Measurements from ENCODE around the gene BEGAIN.
A peak's percentile ranks its signal among the peaks of the same experiment; 100 is the strongest.

BEGAIN gene

DNA sequence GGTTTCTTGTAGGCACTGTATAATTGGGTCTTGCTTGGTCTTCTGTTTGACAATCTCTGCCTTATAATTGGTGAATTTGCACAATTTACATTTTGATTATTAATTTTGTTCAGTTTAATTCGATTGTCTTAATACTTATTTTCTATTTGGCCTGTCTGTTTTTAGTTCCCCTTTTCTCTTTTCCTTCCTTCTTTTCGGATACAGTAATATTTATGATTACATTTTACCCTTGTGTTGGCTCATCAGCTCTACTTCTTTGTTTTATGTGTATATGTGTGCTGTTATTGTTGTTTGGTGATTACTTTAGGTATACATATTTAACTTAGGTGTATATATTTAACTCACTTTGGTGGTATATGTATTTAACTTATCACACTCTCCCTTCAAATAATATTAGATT is 12.8 kb upstream of the BEGAIN start:
- DNase-seq: no peak

DNA sequence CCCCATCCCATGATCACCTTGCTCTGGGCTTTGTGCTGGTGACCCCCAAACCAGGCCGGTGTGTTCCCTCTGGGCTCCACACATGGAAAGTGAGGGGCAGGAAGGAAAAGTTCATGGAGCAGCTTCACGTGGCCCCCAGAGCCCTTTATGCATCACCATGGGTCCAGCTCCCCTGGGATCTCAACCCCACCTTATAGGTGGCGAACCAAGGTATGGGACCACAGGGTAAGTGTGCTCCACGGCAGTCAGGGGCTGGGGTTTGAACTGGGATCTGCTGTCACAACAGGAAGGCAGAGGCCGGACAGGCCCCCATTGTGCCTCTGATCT is 7.4 kb upstream of the BEGAIN start:
- no peak for DNase-seq

DNA sequence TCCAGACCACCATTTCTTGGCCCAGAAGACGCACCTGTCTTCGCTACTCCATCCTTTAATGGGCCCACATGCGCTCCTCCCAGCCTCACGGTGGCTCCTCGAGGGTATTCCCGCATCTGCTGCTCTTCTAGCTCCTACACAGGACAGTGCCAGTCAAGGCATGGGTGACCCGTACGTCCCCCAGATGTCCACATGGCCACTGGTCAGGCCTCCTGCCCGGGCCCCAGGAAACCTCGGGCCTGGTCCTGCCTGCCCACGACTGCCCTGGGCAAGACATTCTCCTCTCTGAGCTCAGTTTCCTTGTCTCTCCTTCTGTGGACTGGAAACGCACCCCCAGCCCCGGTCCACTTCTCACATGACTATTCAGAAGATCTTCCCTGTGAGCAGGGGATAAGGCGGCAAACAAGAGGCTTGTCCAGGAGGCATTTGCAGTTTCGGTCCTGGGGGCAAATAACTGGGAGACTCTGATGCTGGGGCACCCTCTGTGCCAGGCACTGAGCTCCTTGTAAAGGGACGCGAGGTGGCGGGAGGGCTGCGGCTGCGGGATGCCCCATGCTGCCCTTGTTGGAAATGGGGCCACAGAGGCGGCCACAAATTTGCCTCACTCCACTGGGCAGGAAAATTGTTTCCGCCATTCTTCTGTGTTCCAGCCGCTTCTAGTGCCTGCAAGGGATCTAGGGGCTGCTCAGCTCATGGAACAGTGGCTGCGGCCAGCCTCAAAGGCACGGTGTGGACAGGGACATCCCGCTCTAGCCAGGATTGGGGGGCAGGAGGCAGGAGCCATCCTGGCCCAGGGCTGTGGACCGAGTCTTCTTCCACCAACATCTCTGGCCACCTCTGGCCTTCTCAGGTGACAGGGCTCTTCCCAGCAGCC is 6.8 kb upstream of the BEGAIN start:
- DNase-seq: no peak

- DNase-seq: no peak
These were observed 5.8 kb upstream of the BEGAIN start for GRCh38 chr14:100592972-100593371.

DNA sequence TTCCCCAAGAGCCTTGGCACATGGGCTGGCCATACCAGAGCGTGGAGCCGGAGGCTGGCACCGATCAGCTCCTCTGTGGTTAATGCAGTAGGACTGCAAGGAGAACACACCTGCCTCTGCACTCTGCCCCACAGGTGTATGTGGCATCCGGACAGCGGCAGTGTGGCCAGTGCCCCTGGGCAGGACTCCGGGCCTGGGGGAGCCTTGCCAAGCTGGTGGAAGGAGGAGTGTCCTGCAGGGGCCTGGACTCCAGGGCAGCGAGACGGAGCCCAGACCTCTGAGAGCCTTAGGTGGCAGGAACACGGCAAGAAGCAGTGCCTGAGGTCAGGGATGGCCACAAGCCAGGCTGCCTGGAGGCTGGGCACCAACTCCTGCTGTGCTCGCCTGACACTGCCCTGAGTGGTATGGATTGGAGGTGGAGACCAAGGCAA is 5.3 kb upstream of the BEGAIN start:
- DNase-seq: no peak

DNA sequence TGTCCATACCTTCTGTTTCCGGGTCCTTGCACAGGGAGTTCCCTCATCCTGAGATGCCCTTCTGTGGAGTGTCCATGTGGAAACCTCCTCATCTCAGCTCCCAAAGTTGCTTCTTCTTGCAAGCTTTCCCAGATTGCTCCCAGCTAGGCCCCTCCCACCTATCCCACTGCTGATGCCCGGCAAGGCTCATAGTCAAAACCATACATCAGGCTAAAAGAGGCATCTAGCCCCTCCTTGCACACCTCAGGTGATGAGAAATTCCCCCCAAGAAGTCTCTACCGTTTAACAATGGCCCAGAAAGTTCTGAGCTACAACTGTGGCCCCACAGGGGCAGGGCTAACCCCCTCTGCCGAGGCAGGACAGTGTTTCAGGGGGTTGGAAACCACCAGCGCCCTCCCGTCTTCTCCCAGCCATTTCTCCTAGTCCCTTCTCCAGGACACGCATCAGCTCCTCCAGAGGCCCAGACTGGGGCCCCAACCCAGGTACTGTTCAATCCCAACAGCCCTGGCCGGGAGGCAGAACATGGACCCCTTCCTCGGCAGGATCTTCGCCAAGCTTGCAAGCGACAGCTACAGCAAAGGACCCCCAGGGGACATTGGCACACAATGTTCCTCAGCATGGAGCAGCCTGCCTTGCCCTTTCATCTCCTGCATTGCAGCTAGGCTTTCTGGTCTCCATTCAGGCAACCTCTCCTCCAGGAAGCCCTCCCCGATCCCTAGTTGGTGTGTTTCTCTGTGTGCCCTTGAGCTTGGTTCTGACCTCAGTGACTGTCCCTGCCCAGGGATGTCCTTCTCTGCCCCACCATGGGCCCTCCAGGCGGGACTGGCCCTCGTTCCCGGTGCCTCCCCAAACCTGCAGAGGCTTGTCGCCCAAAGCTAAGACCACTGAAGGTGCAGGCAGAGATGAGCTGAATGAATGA is 4.5 kb upstream of the BEGAIN start:
- no peak for DNase-seq

GRCh38 chr14:100590726-100591452 is 3.7 kb upstream of the BEGAIN start:
- DNase-seq: no peak

- DNase-seq: no peak
These were observed 2.7 kb upstream of the BEGAIN start for GRCh38 chr14:100589760-100590469.

GRCh38 chr14:100589071-100589759 is 2.0 kb upstream of the BEGAIN start:
- peak; percentile 81 for DNase-seq

- no peak for DNase-seq
These were observed 1.5 kb upstream of the BEGAIN start for GRCh38 chr14:100588671-100589070.

GRCh38 chr14:100587763-100588411 is 670 bp upstream of the BEGAIN start:
- DNase-seq: peak; percentile 26

- DNase-seq: no peak
These were observed 673 bp downstream of the BEGAIN start for GRCh38 chr14:100586403-100587085.

DNA sequence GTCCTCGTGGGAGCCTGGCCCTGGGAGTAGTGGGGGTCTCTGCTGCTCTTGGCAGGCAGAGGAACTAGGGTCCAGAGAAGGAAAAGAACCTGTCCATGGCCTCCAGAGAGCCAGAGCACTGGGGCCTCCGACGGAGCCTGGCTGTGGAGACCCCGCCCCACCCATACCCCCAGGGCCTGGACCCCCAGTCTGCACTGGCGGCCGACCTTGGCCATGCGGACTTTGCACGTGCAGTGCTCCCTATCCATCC is 1.1 kb downstream of the BEGAIN start:
- DNase-seq: no peak

- no peak for DNase-seq
These were observed 1.6 kb downstream of the BEGAIN start for GRCh38 chr14:100585448-100586152.

DNA sequence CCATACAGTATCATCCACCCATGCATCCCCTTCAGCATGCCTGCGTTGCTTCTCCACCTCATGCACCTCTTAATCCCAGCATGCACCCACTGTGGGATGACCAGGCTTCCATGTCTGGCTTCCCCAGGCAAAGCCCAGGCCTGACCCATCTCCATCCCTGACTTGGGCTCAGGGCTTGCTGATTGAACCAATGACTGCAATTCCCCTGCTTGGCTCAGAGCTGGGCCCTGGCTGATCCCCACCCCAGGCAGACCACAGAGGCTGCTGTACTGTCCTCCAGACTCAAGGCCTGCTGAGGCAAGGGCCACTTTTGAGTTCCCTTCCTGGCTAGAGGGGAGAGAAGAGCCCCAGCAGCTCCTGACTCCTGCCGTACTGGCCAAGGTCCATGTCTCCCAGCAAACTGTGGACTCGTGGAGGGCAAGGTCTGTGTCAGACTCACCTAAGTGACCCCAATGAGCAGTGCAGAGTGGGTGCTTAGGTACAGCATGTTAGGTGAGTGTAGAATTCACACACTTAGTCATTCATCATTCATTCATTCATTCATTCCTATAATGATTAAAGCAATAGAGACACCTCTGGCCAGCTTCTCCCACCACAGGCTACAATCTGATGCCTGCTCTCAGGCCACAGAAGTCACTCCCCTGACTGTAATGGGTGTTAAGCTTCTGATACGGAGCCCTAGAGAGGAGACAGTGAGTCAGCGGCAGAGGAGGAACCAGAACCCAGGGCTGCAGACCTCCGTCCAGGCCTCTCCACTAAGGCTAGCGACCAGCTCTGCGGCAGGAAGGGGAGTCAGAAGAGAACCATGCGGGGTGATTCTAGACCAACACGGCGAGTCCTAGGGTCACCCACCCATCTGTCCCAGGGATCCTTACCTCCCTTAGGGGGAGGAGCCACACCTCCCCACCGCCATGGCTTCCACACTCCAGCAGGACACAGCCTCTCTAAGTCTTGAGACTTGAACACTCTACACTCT is 2.9 kb downstream of the BEGAIN start:
- no peak for DNase-seq

GRCh38 chr14:100583245-100583644 is 4.0 kb downstream of the BEGAIN start:
- DNase-seq: no peak

- DNase-seq: no peak
These were observed 4.6 kb downstream of the BEGAIN start for GRCh38 chr14:100582496-100583165.

All from DMS 273 treated with DMSO at 0.1 percent for 48 hours (cell line).